ENCODE measurements around the gene SPOCD1. TPM values are rescaled to one million over a fixed set of nuclear protein-coding genes. Genes with fewer than 3 reads are reported as not detected.
A peak's percentile ranks its signal among the peaks of the same experiment; 100 is the strongest.

The SPOCD1 gene
- total RNA-seq, 4 donors from 2014 or later: 0.48 to 0.80 TPM; not detected in 2

- no peaks in the 10 kb centered on the region for H3K36me3 ChIP-seq
- no peak overlapping the region for H3K4me3 ChIP-seq
- DNase-seq: peak; percentile 68
- 70 to 79% methylated on average over 2 to 26 of the region's 28 CpGs for WGBS, 2 donors (ENCODE audit: low coverage in 1 of 2)
- TF ChIP-seq CTCF (IDR thresholded peaks at IDR 0.05): no peak
- H3K9me3 ChIP-seq: no peaks in the 10 kb centered on the region
- H3K27ac ChIP-seq: peak overlapping the region in 1 of 4 donors; percentile 21
- intact Hi-C loops (cut with DNase I; ENCODE audit: low total_unique reads): loop anchor here (10.0 kb wide), 2 partner anchors 80 to 1970 kb away; no protein-coding TSS in a partner anchor
- in situ Hi-C loops (cut with MboI; ENCODE audit: low pct_ligation_motif_present in 1 of 4, low pct_unique_long_range_greater_than_20kb in 1 of 4, low sequenced_read_pairs in 3 of 4): no loop called here
- no peaks in the 10 kb centered on the region for H3K27me3 ChIP-seq
- no peaks in the 10 kb centered on the region for H3K4me1 ChIP-seq
Observed at GRCh38 chr1:31744165-31744888, 71.5 kb downstream of the SPOCD1 start.

- H3K27me3 ChIP-seq: no peaks in the 10 kb centered on the region
- no peaks in the 10 kb centered on the region for H3K9me3 ChIP-seq
- H3K4me1 ChIP-seq: no peaks in the 10 kb centered on the region
- in situ Hi-C loops (cut with MboI; ENCODE audit: low pct_ligation_motif_present in 1 of 4, low pct_unique_long_range_greater_than_20kb in 1 of 4, low sequenced_read_pairs in 3 of 4) (no loop called here), intact Hi-C loops (cut with DNase I; ENCODE audit: low total_unique reads) (loop anchor here (10.0 kb wide), 2 partner anchors 78 to 1968 kb away; no protein-coding TSS in a partner anchor)
- no peak for DNase-seq
- H3K4me3 ChIP-seq: no peak overlapping the region
- 90% methylated on average over 23 of the region's 32 CpGs; no CpG with 5 or more reads in 1 of the 2 donors for WGBS, 2 donors (ENCODE audit: low coverage in 1 of 2)
- TF ChIP-seq POLR2A (IDR thresholded peaks at IDR 0.05) (no peak), EP300 (IDR thresholded peaks at IDR 0.05; ENCODE audit: low read depth) (no peak), CTCF (IDR thresholded peaks at IDR 0.05) (no peak), POLR2AphosphoS5 (IDR thresholded peaks at IDR 0.05) (no peak)
- no peaks in the 10 kb centered on the region for H3K36me3 ChIP-seq
- no peak overlapping the region for H3K27ac ChIP-seq
Observed at GRCh38 chr1:31742462-31743212, 73.2 kb downstream of the SPOCD1 start.

Small RNAs within 50 kb of the gene (small RNA-seq; reads per million reads assigned to genes)
- 0 reads per million in 4 donors for gene MIR4254

Other genes starting within 250 kb of the SPOCD1 start
- 100 to 1,000 TPM; 229 to 300 (median 272) TPM for gene TINAGL1, start 239.5 kb downstream of the SPOCD1 start, total RNA-seq
- under 1 TPM in 1 of 4 donors, not detected in 3; 0.48 TPM for gene HCRTR1, start 198.3 kb downstream of the SPOCD1 start, total RNA-seq
- 10 to 100 TPM; 12.3 to 61.7 (median 49.9) TPM for gene PEF1, start 171.1 kb downstream of the SPOCD1 start, total RNA-seq
- gene COL16A1, start 112.0 kb downstream of the SPOCD1 start, total RNA-seq: 100 to 1,000 TPM in 1 of 4 donors, 10 to 100 TPM in 3; 14.3 to 135 (median 40.1) TPM
- 1 to 10 TPM in 2 of 4 donors, under 1 TPM in 1, not detected in 1; 0.55 to 4.2 (median 1.1) TPM for gene ADGRB2, start 51.7 kb downstream of the SPOCD1 start, total RNA-seq
- 100 to 1,000 TPM in 3 of 4 donors, 10 to 100 TPM in 1; 58.9 to 251 (median 195) TPM for gene PTP4A2, start 122.3 kb upstream of the SPOCD1 start, total RNA-seq
- 10 to 100 TPM; 49.3 to 83.4 (median 57.1) TPM for gene KHDRBS1, start 197.8 kb upstream of the SPOCD1 start, total RNA-seq

Data from transverse colon (tissue), 4 donors.